Mammary epithelial cell (primary cell): ENCODE data around the gene BTRC.

Experiments used
- CTCF ChIP-seq, 2 donors: IDR thresholded peaks in 1 of 2; conservative IDR thresholded peaks in 1 of 2; 2 replicates each; pipeline ENCODE4 v1.5.1; 2011 to 2012; ENCODE audit warnings: inconsistent platforms in 2 of 2, low read length in 2 of 2, mild to moderate bottlenecking in 2 of 2, control low read depth in 1 of 2, low read depth in 1 of 2; ENCODE audit not compliant: insufficient read depth in 1 of 2; ENCODE audit errors: extremely low read depth in 1 of 2
- EZH2 ChIP-seq: IDR thresholded peaks from 2 replicates; pipeline ENCODE4 v1.6.1; 2012; ENCODE audit warnings: low read length, inconsistent platforms, borderline replicate concordance

- no peak for TF ChIP-seq CTCF (conservative IDR thresholded peaks at IDR 0.05 in 1 of 2, IDR thresholded peaks at IDR 0.05 in 1 of 2; ENCODE audit: extremely low read depth in 1 of 2, insufficient read depth in 1 of 2, low read depth in 1 of 2, low read length in 2 of 2)
- no peak for TF ChIP-seq EZH2
These were observed 175.2 kb downstream of the BTRC start for GRCh38 chr10:101529207-101529606.
